A549 treated with DMSO at 1 μM for 4 hours (cell line): ENCODE results near the gene ARSJ. TPM values are rescaled to one million over a fixed set of nuclear protein-coding genes. Genes with fewer than 3 reads are reported as not detected.

Source experiments
- total RNA-seq: library from RNA; stranded (reverse); fragments of 200-300 nt; extraction: Qiagen RNA extraction; gene quantifications from 5 replicates; pipeline ENCODE4 v1.2.3, GENCODE V29; 2022; ENCODE audit warnings: low read depth

Gene ARSJ
- total RNA-seq, result 4.8 to 6.3 TPM (median 5.5 TPM) in 5 replicates

DNA sequence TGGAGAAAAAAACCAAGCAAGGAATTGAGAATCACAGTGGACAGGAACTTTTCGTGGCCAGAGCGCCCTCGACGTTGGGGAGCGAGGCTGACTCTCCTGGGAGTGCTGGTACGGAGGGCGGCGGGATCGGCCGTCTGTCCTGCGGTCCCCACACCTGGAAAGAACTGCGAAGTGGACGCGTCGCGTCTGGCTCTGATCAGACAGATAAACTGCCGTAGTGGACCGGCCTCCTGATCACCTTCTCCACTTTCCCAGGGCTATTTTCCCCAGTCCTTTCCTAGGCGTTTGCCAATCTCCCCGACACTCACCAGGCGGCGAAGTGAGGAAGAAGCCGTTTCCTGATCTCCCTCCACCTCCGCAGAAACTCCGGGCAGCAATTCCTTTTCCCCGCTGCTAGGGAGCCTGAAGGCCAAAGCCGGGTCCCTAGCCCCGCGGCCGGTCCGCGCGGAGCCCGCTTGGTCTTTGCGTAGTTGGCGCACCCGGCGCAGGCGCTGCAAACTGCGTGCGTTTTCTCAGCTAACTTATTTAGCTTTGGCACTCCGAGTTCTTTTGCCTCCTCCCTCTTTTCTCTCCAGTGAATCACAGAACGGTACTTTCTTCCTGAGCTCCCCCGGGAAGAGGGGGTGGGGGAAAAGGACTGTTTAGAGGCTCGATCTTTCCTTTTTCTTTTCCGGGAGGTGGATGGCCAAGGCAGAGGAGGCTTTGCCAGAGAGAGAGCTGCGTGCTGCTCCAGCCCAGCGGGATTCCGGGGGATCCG is at the start of gene ARSJ:
ARSJ (minus strand) TSS at position 500 of the 757 bp plus-strand sequence. CDS start 813 bp downstream, outside the sequence.

Other genes with a start within 250 kb of the ARSJ start
- gene CAMK2D, start 217.9 kb downstream of the ARSJ start, total RNA-seq, result 16.5 to 19.4 TPM (median 18.4 TPM) in 5 replicates